HepG2 (cell line): Measurements from ENCODE around the gene TBX3. TPM values are rescaled to one million over a fixed set of nuclear protein-coding genes. Genes with fewer than 3 reads are reported as not detected.
A peak's percentile ranks its signal among the peaks of the same experiment; 100 is the strongest.

Experiments
- ARNT ChIP-seq: fragments of 450-650 bp; IDR thresholded peaks from 2 replicates; pipeline ENCODE4 v1.6.1; 2017
- GABPB1 ChIP-seq: IDR thresholded peaks from 2 replicates; pipeline ENCODE4 v1.6.1; 2016; ENCODE audit warnings: mild to moderate bottlenecking, missing genetic modification reagents, moderate library complexity, missing compliant biosample characterization
- GPN1 ChIP-seq: sonication (generic); formaldehyde crosslinking; IDR thresholded peaks from 2 replicates; pipeline ENCODE4 v1.5.1; 2020; ENCODE audit warnings: missing genetic modification reagents, borderline replicate concordance
- MTA3 ChIP-seq: sonication (generic); formaldehyde crosslinking; IDR thresholded peaks from 2 replicates; pipeline ENCODE4 v1.4.0; 2020; ENCODE audit warnings: missing genetic modification reagents
- NR2F2 ChIP-seq: IDR thresholded peaks from 2 replicates; pipeline ENCODE4 v1.6.1; 2012; ENCODE audit warnings: low read depth, inconsistent platforms, borderline replicate concordance
- PLSCR1 ChIP-seq: sonication (generic); formaldehyde crosslinking; IDR thresholded peaks from 2 replicates; pipeline ENCODE4 v1.5.0; 2020; ENCODE audit warnings: missing genetic modification reagents, mild to moderate bottlenecking, borderline replicate concordance
- SIN3B ChIP-seq: fragments of 150-350 bp; IDR thresholded peaks from 2 replicates; pipeline ENCODE4 v1.6.1; 2014; ENCODE audit warnings: low read length
- ZBTB46 ChIP-seq: sonication (generic); formaldehyde crosslinking; IDR thresholded peaks from 2 replicates; pipeline ENCODE4 v1.4.0; 2020; ENCODE audit warnings: mild to moderate bottlenecking, missing genetic modification reagents, borderline replicate concordance
- ZFY ChIP-seq: sonication (generic); formaldehyde crosslinking; IDR thresholded peaks from 2 replicates; pipeline ENCODE4 v1.4.0; 2020; ENCODE audit warnings: missing genetic modification reagents
- ZNF263 ChIP-seq: sonication (generic); formaldehyde crosslinking; IDR thresholded peaks from 2 replicates; pipeline ENCODE4 v1.4.0; 2020; ENCODE audit warnings: missing genetic modification reagents
- ZNF558 ChIP-seq: sonication (generic); formaldehyde crosslinking; IDR thresholded peaks from 2 replicates; pipeline ENCODE4 v1.9.0; 2022; ENCODE audit warnings: mild to moderate bottlenecking, missing genetic modification reagents, borderline replicate concordance
- ZNF7 ChIP-seq: IDR thresholded peaks from 2 replicates; pipeline ENCODE4 v1.6.1; 2016; ENCODE audit warnings: missing biosample characterization, missing genetic modification reagents
- ZNF746 ChIP-seq: sonication (generic); formaldehyde crosslinking; IDR thresholded peaks from 2 replicates; pipeline ENCODE4 v1.8.0; 2022; ENCODE audit warnings: mild to moderate bottlenecking, missing genetic modification reagents
- polyA plus RNA-seq, 8 experiments: library from polyadenylated mRNA; depleted of rRNA in 3 of 8; stranded (reverse) in 7 of 8; unstranded in 1 of 8; fragments of >200 nt; fragmentation: Illumina TruSeq in 4 of 8; extraction: Trizol in 4 of 8; gene quantifications; 2 replicates each; pipeline versions ENCODE4 v1.2.1 to v1.2.3, GENCODE V29; 2011 to 2016; ENCODE audit warnings: low read depth in 4 of 8, missing spikeins in 1 of 8, mixed read lengths in 1 of 8; ENCODE audit not compliant: insufficient read depth in 1 of 8
- total RNA-seq, 5 experiments: library from RNA; depleted of rRNA; stranded (reverse); fragments of >200 nt; fragmentation: Illumina TruSeq; extraction: Trizol; gene quantifications; 2 replicates each; pipeline ENCODE4 v1.2.3, GENCODE V29; 2016; ENCODE audit warnings: low read depth in 1 of 5
- TF ChIP-seq, protein P1 (sequence below): sonication (generic); formaldehyde crosslinking; conservative IDR thresholded peaks from 2 replicates; pipeline ENCODE4 v1.5.0; 2020; ENCODE audit warnings: missing genetic modification reagents
- TF ChIP-seq, protein P2 (sequence below): sonication (generic); formaldehyde crosslinking; IDR thresholded peaks from 2 replicates; pipeline ENCODE4 v1.4.0; 2020; ENCODE audit warnings: mild to moderate bottlenecking, missing genetic modification reagents

TBX3 gene
- total and polyA plus RNA-seq, 2 of the 13 experiments (the other 11 are each of a cell fraction or from before 2014, with no cell fraction given) = 27.1 to 42.4 TPM

DNA sequence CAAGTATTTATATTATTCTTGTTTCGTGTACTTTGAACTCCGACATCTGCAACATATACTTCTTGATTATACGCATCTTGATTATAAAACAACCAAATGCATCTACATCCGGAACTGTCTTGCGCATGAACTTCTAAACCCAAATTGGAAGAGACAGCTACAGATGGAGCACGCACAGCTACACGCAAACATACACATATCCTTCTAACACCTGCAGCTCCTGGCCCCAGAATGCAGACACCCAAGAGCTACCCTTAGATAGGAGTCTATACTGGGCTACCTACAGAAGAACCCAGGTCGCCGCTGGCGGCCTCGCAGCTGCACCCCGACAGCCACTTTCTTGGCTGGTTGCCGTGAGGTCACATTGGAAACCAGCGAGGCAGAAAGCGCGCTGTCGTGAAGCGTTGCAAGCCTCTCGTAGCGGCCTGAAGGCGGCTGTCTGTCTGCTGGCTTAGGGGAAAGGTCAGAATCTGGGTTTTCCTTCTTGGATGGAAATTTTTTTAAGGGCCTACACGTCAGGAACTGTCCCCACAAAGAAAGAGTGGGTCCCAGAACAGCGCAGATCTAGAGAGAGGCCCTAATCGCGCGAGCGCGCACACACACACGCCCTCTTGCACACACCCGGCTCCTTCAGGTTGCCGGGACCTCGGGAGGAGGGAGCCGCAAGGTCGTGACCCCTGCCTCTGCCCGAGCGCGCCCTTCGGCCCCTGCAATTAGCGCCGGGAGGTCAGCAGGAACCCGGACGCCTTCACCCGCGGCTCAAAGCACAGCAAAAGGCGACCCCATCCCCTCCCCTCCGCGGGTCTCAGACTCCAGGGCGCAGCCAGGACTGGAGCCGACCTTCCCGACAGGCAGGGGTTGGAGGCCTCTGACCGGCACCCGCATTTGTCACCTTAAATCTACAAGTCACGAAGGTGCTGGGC is 17.0 kb downstream of the TBX3 start (continued):
- TF ChIP-seq, protein P1, sequence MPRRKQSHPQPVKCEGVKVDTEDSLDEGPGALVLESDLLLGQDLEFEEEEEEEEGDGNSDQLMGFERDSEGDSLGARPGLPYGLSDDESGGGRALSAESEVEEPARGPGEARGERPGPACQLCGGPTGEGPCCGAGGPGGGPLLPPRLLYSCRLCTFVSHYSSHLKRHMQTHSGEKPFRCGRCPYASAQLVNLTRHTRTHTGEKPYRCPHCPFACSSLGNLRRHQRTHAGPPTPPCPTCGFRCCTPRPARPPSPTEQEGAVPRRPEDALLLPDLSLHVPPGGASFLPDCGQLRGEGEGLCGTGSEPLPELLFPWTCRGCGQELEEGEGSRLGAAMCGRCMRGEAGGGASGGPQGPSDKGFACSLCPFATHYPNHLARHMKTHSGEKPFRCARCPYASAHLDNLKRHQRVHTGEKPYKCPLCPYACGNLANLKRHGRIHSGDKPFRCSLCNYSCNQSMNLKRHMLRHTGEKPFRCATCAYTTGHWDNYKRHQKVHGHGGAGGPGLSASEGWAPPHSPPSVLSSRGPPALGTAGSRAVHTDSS (CRISPR knock-in tag) = no peak
- no peak for TF ChIP-seq PLSCR1
- TF ChIP-seq ARNT = no peak
- TF ChIP-seq ZNF263 (CRISPR knock-in tag) = peak; percentile 37; the same call in 1 of the 2 replicates
- no peak for TF ChIP-seq ZNF7 (CRISPR knock-in tag)
- TF ChIP-seq GABPB1 (CRISPR knock-in tag) = peak; percentile 58; the same call in 1 of the 2 replicates
- TF ChIP-seq, protein P2, sequence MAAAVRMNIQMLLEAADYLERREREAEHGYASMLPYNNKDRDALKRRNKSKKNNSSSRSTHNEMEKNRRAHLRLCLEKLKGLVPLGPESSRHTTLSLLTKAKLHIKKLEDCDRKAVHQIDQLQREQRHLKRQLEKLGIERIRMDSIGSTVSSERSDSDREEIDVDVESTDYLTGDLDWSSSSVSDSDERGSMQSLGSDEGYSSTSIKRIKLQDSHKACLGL (CRISPR knock-in tag) = no peak
- no peak for TF ChIP-seq ZBTB46
- TF ChIP-seq ZFY (CRISPR knock-in tag) = peak; percentile 65
- TF ChIP-seq MTA3 (CRISPR knock-in tag) = no peak
- peak; percentile 66; the same call in 1 of the 2 replicates for TF ChIP-seq ZNF746
- peak; percentile 69; the same call in 1 of the 2 replicates for TF ChIP-seq NR2F2
- TF ChIP-seq SIN3B = no peak
- TF ChIP-seq GPN1 (CRISPR knock-in tag) = no peak
- no peak for TF ChIP-seq ZNF558 (CRISPR knock-in tag)
